Measurements from ENCODE around the gene ATP6V1F.
A peak's percentile ranks its signal among the peaks of the same experiment; 100 is the strongest.

DNA sequence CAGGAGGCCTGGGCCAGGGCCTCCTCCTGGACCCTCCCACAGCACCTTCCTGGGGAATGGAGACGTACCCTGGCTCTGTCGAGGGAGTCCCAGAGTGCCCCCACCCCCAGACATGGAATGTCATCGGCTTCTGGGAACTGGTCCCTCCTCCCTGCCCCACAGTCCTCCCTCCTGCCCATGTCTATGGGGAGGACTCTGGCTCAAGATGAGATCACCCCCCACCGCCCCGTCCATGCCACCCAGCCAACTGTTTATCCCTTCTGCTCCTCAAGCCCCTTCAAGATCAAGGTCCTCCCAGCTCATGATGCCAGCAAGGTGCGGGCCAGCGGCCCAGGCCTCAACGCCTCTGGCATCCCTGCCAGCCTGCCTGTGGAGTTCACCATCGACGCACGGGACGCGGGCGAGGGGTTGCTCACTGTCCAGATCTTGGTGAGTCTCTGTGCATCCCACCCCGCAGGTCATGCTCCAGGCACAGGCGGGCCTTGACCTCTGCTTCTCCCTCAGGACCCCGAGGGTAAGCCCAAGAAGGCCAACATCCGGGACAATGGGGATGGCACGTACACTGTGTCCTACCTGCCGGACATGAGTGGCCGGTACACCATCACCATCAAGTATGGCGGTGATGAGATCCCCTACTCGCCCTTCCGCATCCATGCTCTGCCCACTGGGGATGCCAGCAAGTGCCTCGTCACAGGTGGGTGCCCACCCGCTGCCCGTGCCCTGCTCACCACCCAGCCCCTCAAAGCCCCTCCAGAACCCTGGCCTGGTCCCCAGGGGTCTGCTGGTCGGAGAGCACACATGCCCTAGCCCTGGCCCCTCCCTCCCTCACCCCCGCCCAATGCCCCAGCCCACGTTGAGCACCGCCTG is 14.1 kb upstream of the ATP6V1F start:
- TF ChIP-seq CTCF (IDR thresholded peaks at IDR 0.05) (no peak), POLR2AphosphoS5 (IDR thresholded peaks at IDR 0.05) (peak in 1 of 3 donors; percentile 2), POLR2A (IDR thresholded peaks at IDR 0.05) (no peak), EP300 (IDR thresholded peaks at IDR 0.05) (no peak)

All from stomach (tissue), 4 donors.